ENCODE data around the gene IL1A.

The IL1A gene

DNA sequence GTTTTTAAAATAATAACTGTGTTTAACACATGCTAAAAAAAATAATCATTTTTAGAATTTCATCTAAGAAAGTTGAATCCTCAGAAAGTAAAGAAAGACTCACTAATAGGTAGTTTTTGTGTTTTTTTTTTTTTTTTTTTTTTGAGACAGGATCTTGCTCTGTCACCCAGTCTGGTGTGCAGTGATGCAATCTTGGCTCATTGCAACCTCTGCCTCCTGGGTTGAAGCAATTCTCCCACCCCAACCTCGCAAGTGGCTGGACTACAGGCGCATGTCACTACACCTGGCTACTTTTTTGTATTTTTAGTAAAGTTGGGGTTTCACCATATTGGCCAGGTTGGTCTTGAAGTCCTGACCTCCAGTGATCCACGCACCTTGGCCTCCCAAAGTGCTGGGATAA is 27.0 kb downstream of the IL1A start:
- no peak for DNase-seq

DNA sequence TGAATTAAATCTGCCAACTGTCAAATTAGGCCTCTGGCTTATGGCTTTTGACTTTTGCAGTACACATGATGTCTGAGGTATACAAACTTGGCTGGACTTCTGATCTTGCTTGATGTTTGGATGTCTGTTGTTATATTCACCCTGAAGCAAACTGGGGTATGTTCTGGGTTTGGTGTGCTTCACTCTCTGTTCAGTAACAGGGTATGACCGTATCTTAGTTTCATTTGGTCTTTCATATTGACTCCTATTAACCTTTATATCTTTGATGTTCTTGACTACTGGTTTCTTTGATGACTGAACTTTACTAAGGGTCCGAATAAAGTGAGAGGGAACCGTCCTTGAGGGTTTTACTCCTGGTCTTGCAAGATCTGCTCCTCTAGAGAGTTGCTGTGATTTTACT is 28.1 kb downstream of the IL1A start:
- no peak for DNase-seq

DNA sequence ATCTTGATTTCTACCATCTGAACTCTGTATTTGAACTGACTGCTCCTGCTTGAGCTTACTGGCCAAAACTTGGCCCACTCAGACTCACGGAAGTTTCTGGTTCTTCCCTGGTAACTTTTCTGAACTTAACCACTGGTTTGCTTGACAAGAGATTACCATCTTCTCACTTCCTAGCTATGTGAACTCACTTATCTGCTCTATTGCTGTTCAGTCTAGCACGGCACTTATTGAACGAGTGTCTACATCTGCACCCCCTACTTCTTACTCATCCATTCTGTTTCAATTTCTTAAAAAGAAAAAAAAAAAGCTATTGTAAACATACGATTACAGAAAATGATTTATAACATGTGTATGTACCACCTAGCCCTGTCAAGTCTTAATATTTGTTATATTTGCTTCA is 28.8 kb downstream of the IL1A start:
- DNase-seq, result peak; percentile 22

GRCh38 chr2:112754564-112754963 is 29.7 kb downstream of the IL1A start:
- no peak for DNase-seq

DNA sequence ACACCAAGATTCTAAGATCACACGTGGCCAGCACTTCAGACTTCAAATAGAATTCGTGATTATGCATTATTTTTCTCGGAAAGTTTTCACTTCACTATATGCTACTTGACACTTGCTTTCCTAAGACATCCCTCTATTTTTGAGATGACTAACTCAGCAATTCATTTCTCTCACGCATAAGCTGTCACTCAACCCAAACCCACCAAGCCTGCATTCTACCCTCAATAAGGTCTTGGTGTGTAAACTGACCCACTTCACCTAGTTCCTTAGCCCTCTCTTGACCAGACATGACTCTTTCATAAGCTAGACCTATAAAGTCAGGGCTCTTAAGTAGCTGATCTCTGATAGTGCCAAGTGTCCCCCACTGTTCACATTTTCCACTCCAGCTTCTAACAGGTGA is 31.6 kb downstream of the IL1A start:
- DNase-seq, result no peak

- DNase-seq, result no peak
Observed at GRCh38 chr2:112751451-112752197, 32.7 kb downstream of the IL1A start.

DNA sequence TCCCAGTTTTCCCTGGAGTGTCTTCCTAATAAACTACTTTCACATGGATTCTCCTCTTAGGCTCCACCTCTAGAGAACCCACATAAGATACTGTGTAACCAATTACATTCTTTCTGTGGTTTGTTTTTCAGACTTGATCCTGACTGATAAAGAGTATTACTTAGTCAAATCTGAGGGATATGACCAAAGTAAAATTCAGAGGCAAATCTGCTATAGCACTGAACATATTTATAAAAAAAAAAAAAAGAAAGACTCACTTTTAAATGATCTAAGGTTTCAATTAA is 33.8 kb downstream of the IL1A start:
- no peak for DNase-seq

GRCh38 chr2:112749755-112750559 is 34.3 kb downstream of the IL1A start:
- DNase-seq, result peak; percentile 83

DNA sequence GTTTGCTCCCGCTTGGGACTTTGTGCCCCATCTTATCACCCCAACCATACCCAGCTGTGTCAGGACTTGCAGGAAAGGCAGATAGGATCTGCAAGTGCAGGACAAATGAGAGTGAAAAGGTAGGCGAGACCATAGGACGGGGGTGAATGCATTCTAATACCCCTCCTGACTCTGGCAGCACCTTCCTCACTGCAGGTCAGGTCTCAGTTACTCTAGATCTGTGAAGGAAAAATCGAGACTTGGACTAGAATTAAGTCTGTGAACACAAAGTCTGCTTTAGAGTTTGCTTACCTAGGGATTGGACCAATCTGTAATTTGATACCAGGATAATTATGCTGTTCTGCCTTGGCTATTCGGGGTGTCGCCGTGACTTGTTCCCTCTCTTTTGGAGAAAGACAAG is 43.8 kb downstream of the IL1A start:
- no peak for DNase-seq

DNA sequence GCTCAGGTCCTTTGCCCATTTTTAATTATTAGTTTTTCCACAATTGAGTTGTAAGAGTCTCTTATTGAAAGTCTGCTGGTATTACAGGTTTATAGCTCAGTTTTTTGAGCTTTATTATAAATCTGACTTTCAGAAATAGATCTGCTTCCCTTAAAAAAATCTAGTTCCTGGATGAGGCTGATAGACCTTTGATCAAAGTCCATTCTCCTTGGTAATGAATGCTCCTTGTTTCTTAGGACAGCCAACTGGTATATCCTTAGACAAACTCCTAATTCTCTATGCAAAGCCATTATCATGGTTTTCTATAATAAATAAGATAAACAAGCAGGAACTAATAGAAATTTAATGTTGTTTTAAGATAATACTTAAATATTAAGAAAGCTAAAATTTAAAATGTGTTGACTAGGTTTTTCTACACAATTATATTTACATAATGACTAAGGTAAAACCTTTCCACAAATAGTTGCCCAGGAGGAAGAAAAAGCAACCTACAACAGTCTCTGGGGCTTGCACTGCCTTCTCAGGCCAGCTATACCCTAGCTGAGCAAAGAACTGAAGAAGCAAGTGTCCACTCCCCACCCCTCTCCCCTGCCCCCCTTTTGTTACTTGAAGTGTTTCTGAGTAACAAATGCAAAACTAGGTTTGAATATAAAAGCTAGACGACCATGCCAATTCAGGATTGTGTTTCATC is 46.6 kb downstream of the IL1A start:
- DNase-seq, result no peak

DNA sequence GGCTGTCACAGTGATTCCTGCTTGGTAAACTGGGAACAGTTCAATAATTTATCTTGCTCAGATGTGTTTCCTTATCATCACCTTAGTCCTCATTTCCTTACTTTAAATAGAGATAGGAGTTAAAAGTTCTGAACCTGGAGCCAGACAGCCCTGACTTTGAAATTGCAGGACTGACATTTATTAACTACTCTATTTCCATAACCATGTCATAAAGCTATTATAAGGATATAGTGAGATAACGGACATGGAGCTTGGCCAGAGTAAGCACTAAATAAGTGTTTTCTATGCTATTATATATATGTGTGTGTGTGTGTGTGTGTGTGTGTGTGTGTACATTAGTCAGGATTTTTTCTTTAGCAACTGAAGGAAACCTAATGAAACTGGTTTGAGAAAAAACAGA is 50.4 kb downstream of the IL1A start:
- DNase-seq, result no peak

DNA sequence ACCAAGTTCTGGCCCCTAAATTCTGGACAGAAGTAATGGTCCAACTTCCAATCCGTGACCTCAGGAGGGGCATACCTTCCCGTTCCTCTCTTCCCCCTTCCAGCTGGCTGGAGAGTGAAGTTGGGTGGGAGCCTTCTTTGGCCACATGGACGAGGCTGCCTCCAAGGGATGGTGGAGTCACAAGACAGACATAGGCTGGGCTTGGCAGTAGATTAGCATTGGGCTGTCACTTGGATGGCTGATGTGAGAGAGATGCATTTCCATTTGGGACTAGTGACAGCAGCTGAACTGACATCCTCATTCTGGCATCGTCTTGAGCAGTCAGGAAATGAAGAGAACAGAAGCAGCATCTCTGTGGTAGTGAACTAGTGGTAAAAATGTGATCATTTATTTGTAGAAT is 50.8 kb downstream of the IL1A start:
- DNase-seq, result no peak

- DNase-seq, result no peak
Observed at GRCh38 chr2:112731479-112731878, 52.8 kb downstream of the IL1A start.

DNA sequence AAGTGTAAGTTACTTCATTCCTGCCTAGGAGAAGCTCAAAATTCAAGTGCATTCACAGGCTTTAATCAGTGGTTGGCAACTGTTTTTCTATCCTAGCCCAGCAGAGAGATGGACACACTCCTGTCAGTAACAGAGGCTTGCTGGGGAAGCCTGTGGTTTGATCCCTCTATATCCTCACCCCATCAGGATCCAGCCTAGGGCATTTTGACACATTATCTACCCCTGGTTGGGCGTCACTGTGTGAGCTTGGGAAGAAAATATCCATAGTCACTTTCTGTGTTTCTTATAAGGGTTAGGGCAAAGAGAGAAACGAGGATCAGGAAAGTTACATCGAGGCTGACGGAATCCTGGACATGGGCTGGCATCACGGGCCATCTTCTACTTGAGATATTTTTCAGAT is 53.5 kb downstream of the IL1A start:
- DNase-seq, result no peak

- DNase-seq, result no peak
Observed at GRCh38 chr2:112730216-112730615, 54.1 kb downstream of the IL1A start.

GRCh38 chr2:112728378-112729175 is 55.7 kb downstream of the IL1A start:
- no peak for DNase-seq

DNA sequence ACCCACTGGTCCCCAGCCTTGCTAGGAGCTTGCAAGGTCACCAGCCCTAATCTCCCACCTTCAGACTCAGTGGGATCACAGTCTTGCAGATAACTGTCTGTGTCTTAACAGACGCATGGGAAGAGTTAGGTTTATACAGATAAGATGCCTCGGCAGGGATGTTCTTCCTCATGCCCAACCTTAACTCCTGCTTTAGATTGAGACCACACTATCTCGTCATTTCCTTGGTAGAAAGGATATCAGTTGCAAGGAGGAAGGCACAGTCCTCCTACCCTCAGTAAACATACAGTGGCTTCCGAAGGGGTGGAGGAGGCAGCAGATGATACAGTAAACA is 56.3 kb downstream of the IL1A start:
- DNase-seq, result no peak

GRCh38 chr2:112727276-112728028 is 56.8 kb downstream of the IL1A start:
- no peak for DNase-seq

DNA sequence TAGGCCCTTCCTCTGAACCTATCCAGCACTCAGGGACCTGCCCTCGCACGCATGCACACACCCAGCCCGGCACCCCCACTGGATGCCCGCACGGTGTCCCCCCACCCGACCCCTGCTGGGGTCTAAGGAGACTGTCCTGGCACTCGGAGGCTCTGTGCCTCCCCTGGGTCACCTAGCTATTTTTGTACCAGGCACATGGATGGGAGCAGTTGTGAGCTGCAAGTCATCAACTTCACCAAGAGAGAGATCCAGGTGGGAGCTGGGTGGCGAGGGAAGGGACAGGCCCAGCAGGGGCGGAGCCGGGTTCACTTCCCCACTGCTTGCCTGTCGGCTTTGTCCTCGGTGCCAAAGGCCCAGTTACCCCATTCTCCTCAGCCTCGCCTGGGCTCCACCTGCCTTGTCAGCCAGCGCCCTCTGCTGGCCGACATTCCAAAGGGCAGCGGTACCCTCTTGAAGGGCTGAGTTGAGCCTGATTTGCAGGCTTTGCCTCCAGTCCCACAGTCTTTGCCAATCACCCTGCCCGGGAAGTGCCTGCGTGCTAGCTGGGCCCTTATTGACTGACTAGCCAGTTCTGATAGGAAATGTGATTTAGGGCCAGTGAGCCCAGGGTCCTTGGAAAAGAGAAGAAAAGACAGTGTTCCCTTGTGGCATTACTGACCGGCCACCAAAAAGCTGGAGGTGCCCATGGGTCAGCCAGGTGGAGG is 57.7 kb downstream of the IL1A start:
- DNase-seq, result peak; percentile 84

- no peak for DNase-seq
Observed at GRCh38 chr2:112725545-112726457, 58.5 kb downstream of the IL1A start.
